IMR-90 (cell line): ENCODE results near the gene FERMT3. TPM values are rescaled to one million over a fixed set of nuclear protein-coding genes. Genes with fewer than 3 reads are reported as not detected.

Source experiments
- ATAC-seq: fragments of 200-7000 bp; cut with Tn5 transposase; 2 replicates; pipeline ENCODE4 v1.9.1; 2020; ENCODE audit warnings: low read depth, mild to moderate bottlenecking, moderate library complexity
- BruUV-seq: library from RNA; stranded (reverse); fragments of 400-500 nt; replicated peaks from 2 replicates; lab custom pipeline; 2021; lab: Mats Ljungman, UMichigan
- CTCF ChIA-PET: fragments of 300-600 bp; formaldehyde crosslinking; extraction: SDS; loops from one replicate; lab custom pipeline; 2021; ENCODE audit warnings: antibody characterized with exemption; lab: Yijun Ruan, JAX
- POLR2A ChIA-PET: fragments of 300-600 bp; sonication (Branson Sonifier 250); formaldehyde crosslinking; loops from one replicate; lab custom pipeline; 2022; ENCODE audit warnings: antibody characterized with exemption; ENCODE audit not compliant: unreplicated experiment; lab: Charles Lee
- DNase-seq: peaks from one replicate; pipeline ENCODE4 v3.0.0; 2013
- H2AFZ ChIP-seq: replicated peaks from 2 replicates; pipeline ENCODE3; 2013; ENCODE audit warnings: low read length, mild to moderate bottlenecking; ENCODE audit not compliant: poor library complexity
- H2AK5ac ChIP-seq: 2 replicates; pipeline ENCODE4 v1.6.1; 2013; ENCODE audit warnings: low read depth, low read length, inconsistent platforms
- H2AK9ac ChIP-seq: replicated peaks from 2 replicates; pipeline ENCODE3; 2013; ENCODE audit warnings: mild to moderate bottlenecking, low read depth, low read length, moderate library complexity; ENCODE audit not compliant: poor library complexity
- H2BK120ac ChIP-seq: 2 replicates; pipeline ENCODE4 v1.6.1; 2013; ENCODE audit warnings: low read depth, low read length, inconsistent platforms
- H2BK15ac ChIP-seq: 3 replicates; pipeline ENCODE4 v1.6.1; 2013; ENCODE audit warnings: low read depth, low read length, inconsistent platforms
- H2BK20ac ChIP-seq: 2 replicates; pipeline ENCODE4 v1.6.1; 2013; ENCODE audit warnings: low read depth, mild to moderate bottlenecking, inconsistent platforms, low read length, moderate library complexity
- H2BK5ac ChIP-seq: 2 replicates; pipeline ENCODE4 v1.6.1; 2013; ENCODE audit warnings: mild to moderate bottlenecking, low read depth, low read length, inconsistent platforms; ENCODE audit not compliant: poor library complexity, severe bottlenecking
- H3K14ac ChIP-seq: replicated peaks from 2 replicates; pipeline ENCODE4 v1.6.1; 2013; ENCODE audit warnings: low read depth, low read length, inconsistent platforms
- H3K18ac ChIP-seq: 2 replicates; pipeline ENCODE4 v1.6.1; 2013; ENCODE audit warnings: low read depth, low read length, control low read depth
- H3K23ac ChIP-seq: 2 replicates; pipeline ENCODE4 v1.6.1; 2013; ENCODE audit warnings: low read depth, low read length, inconsistent platforms
- H3K27ac ChIP-seq: 2 replicates; pipeline ENCODE4 v1.5.1; 2013; ENCODE audit warnings: mild to moderate bottlenecking, control low read depth, low read length; ENCODE audit not compliant: insufficient read depth
- H3K27me3 ChIP-seq: 2 replicates; pipeline ENCODE4 v1.6.1; 2013; ENCODE audit warnings: low read length; ENCODE audit not compliant: control insufficient read depth, insufficient read depth
- H3K36me3 ChIP-seq: 2 replicates; pipeline ENCODE4 v1.6.1; 2013; ENCODE audit warnings: low read length, mixed read lengths; ENCODE audit not compliant: control insufficient read depth, insufficient read depth
- H3K4ac ChIP-seq: 2 replicates; pipeline ENCODE4 v1.6.1; 2013; ENCODE audit warnings: low read depth, low read length, inconsistent platforms
- H3K4me1 ChIP-seq: 2 replicates; pipeline ENCODE4 v1.6.1; 2013; ENCODE audit warnings: low read length, mixed read lengths; ENCODE audit not compliant: control insufficient read depth, insufficient read depth
- H3K4me2 ChIP-seq: 2 replicates; pipeline ENCODE4 v1.6.1; 2013; ENCODE audit warnings: low read depth, mild to moderate bottlenecking, control low read depth, low read length, moderate library complexity
- H3K4me3 ChIP-seq: 2 replicates; pipeline ENCODE4 v1.5.1; 2013; ENCODE audit warnings: low read depth, mild to moderate bottlenecking, control low read depth, low read length, moderate library complexity; ENCODE audit not compliant: insufficient read depth
- H3K56ac ChIP-seq: 2 replicates; pipeline ENCODE4 v1.6.1; 2013; ENCODE audit warnings: low read length, inconsistent platforms; ENCODE audit not compliant: insufficient read depth; ENCODE audit errors: extremely low read depth
- H3K79me1 ChIP-seq, 2 experiments: 2 replicates each; pipeline ENCODE4 v1.6.1; 2013; ENCODE audit warnings: low read length in 2 of 2, inconsistent platforms in 1 of 2, low read depth in 1 of 2
- H3K9ac ChIP-seq: 2 replicates; pipeline ENCODE4 v1.6.1; 2013; ENCODE audit warnings: low read depth, low read length, control low read depth
- H3K9me1 ChIP-seq: 2 replicates; pipeline ENCODE4 v1.6.1; 2013; ENCODE audit warnings: low read length, inconsistent platforms; ENCODE audit not compliant: insufficient read depth
- H3K9me3 ChIP-seq: 2 replicates; pipeline ENCODE4 v1.6.1; 2013; ENCODE audit warnings: low read length; ENCODE audit not compliant: control insufficient read depth, insufficient read depth
- H4K20me1 ChIP-seq: 2 replicates; pipeline ENCODE4 v1.6.1; 2013; ENCODE audit warnings: low read length, inconsistent platforms; ENCODE audit not compliant: insufficient read depth
- H4K5ac ChIP-seq: 2 replicates; pipeline ENCODE4 v1.6.1; 2013; ENCODE audit warnings: mild to moderate bottlenecking, low read depth, low read length, control low read depth
- H4K8ac ChIP-seq, 2 experiments: 2 replicates each; pipeline ENCODE4 v1.6.1; 2013; ENCODE audit warnings: low read depth in 2 of 2, low read length in 2 of 2, control low read depth in 1 of 2, inconsistent platforms in 1 of 2
- H4K91ac ChIP-seq: 2 replicates; pipeline ENCODE4 v1.6.1; 2013; ENCODE audit warnings: low read depth, low read length, inconsistent platforms; ENCODE audit not compliant: insufficient read depth
- CHD1 ChIP-seq: IDR thresholded peaks from 2 replicates; pipeline ENCODE4 v1.6.1; 2012; ENCODE audit warnings: low read depth, low read length, improper control_type of control experiment
- CTCF ChIP-seq: conservative IDR thresholded peaks from 2 replicates; pipeline ENCODE4 v1.5.1; 2012; ENCODE audit warnings: mild to moderate bottlenecking, low read depth, low read length, improper control_type of control experiment
- MAZ ChIP-seq: IDR thresholded peaks from 2 replicates; pipeline ENCODE4 v1.6.1; 2012; ENCODE audit warnings: low read depth, mild to moderate bottlenecking, low read length, improper control_type of control experiment, moderate library complexity, borderline replicate concordance
- MXI1 ChIP-seq: IDR thresholded peaks from 2 replicates; pipeline ENCODE4 v1.6.1; 2012; ENCODE audit warnings: low read depth, mild to moderate bottlenecking, low read length, moderate library complexity, borderline replicate concordance
- NFE2L2 ChIP-seq: fragments of 150-350 bp; IDR thresholded peaks from 2 replicates; pipeline ENCODE4 v1.6.1; 2016; ENCODE audit warnings: low read depth, mild to moderate bottlenecking, low read length
- POLR2A ChIP-seq: IDR thresholded peaks from 2 replicates; pipeline ENCODE4 v1.6.1; 2012; ENCODE audit warnings: mild to moderate bottlenecking, low read depth, low read length
- RCOR1 ChIP-seq: IDR thresholded peaks from 2 replicates; pipeline ENCODE4 v1.6.1; 2012; ENCODE audit warnings: mild to moderate bottlenecking, low read length, improper control_type of control experiment; ENCODE audit not compliant: insufficient replicate concordance
- RFX5 ChIP-seq: IDR thresholded peaks from 2 replicates; pipeline ENCODE4 v1.8.0; 2012; ENCODE audit warnings: low read depth, mild to moderate bottlenecking, low read length, moderate library complexity
- WGBS, 2 experiments: methylation state at CpG; one replicate each; pipeline versions ENCODE4 v1.1.5 to v1.1.7; 2013; ENCODE audit warnings: missing lambda C conversion rate in 2 of 2; ENCODE audit not compliant: insufficient read length in 1 of 2; ENCODE audit errors: extremely low coverage in 2 of 2; 5-methylcytosine and 5-hydroxymethylcytosine counted together
- dilution Hi-C: fragments of 300-500 bp; cut with HindIII; formaldehyde crosslinking; loops from one replicate; pipeline ENCODE4 v1.14.3; 2018; ENCODE audit warnings: low sequenced_read_pairs; ENCODE audit not compliant: unreplicated experiment
- in situ Hi-C: fragments of 300-500 bp; cut with MboI; formaldehyde crosslinking; loops from 3 replicates; pipeline ENCODE4 v1.14.3; 2019; ENCODE audit warnings: low sequenced_read_pairs, inconsistent platforms, mixed read lengths
- intact Hi-C: fragments of 100-400 bp; cut with micrococcal nuclease; formaldehyde crosslinking; loops from 2 replicates; pipeline ENCODE4 v1.10.0; 2022
- polyA plus RNA-seq, 3 experiments: library from polyadenylated mRNA; depleted of rRNA; stranded (reverse); fragments of >200 nt; gene quantifications; 2 replicates each; pipeline ENCODE4 v1.2.3, GENCODE V29; 2012; ENCODE audit warnings: low replicate concordance in 1 of 3
- total RNA-seq: library from RNA; depleted of rRNA; stranded (reverse); fragments of >200 nt; gene quantifications from 2 replicates; pipeline ENCODE4 v1.2.3, GENCODE V29; 2012

Gene FERMT3
- total and polyA plus RNA-seq, 2 of the 4 experiments (the other 2 are of a cell fraction), result 0.36 to 2.3 TPM

DNA sequence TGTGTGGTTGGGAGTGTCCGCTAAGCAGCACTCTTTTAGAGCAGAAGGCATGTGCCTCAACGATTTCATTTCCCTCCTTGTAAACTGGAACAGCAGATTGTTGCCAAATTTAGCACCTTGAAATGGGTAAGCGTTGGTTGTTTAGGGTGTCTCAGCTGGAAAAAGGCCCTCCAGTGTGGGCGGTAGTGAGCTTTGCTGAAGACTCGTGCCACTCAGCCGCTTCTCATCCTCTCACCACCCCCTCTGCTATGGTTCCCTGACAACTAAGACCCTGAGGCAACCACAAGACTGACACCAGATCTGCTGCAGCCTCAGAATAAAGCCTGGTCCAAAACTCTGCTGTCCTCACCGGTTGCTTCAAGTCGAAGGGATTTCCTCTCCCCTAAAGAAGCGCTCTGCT, 9.9 kb upstream of the FERMT3 start (continued):
- TF ChIP-seq CTCF, result no peak
- no peak for TF ChIP-seq RCOR1
- TF ChIP-seq MXI1, result no peak
- TF ChIP-seq RFX5, result no peak

GRCh38 chr11:64198511-64198910, 8.0 kb upstream of the FERMT3 start:
- Histone ChIP-seq H3K9ac (no peak overlapping the region), H3K27me3 (no peaks in the 10 kb centered on the region), H3K4me3 (no peak overlapping the region), H3K9me1 (no peaks in the 10 kb centered on the region; the same call in 1 of the 2 replicates), H2AK5ac (no peak overlapping the region), H3K36me3 (peaks cover 77% of the 10 kb centered on the region), H4K8ac (no peak overlapping the region), H3K4me1 (no peaks in the 10 kb centered on the region), H3K14ac (no peak overlapping the region), H3K23ac (no peak overlapping the region), H3K79me1 (peaks cover 31 to 62% of the 10 kb centered on the region in 2 experiments), H2BK120ac (no peak overlapping the region), H3K27ac (no peak overlapping the region), H3K4ac (no peak overlapping the region), H3K56ac (no peak overlapping the region), H3K18ac (no peak overlapping the region), H2BK20ac (no peak overlapping the region), H4K5ac (no peak overlapping the region), H2BK5ac (no peak overlapping the region), H2BK15ac (no peak overlapping the region), H4K91ac (no peak overlapping the region), H2AFZ (no peak overlapping the region), H4K20me1 (peaks cover 9% of the 10 kb centered on the region; the same call in 1 of the 2 replicates), H3K9me3 (no peaks in the 10 kb centered on the region), H3K4me2 (no peak overlapping the region), H2AK9ac (no peak overlapping the region)
- CTCF ChIA-PET, result no interaction called here
- BruUV-seq, result no TSS peak
- in situ Hi-C loops, result no loop called here
- DNase-seq (no peak), ATAC-seq (no peak)
- no CpG with 5 or more reads among the region's 2 CpGs for WGBS, 2 experiments
- intact Hi-C loops, result no loop called here
- dilution Hi-C loops, result no loop called here
- TF ChIP-seq CHD1 (no peak), MAZ (no peak), NFE2L2 (no peak), CTCF (no peak), POLR2A (no peak)
- POLR2A ChIA-PET, result no interaction called here
